ENCODE data around the gene SPATA13.
"Not testable (repeated sequence)": the region's sequence is repeated elsewhere in the genome, so short reads cannot be mapped to it uniquely, and the experiment has no call there.

Gene SPATA13

DNA sequence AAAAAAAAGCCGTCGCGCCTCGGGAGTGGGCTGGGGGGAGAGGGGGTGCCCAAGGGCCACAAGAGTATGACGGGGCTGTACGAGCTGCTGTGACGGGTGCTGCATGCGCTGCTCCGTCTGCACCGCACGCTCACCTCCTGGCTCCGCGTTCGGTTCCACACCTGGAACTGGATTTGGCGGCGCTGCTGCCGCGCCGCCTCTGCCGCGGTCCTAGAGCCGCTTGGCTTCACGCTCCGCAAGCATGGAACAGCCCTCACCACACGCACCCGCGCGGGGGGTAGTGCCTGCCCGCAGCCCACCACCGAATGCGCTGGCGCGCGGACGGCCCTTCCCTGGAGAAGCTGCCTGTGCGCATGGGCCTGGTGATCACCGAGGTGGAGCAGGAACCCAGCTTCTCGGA lies 167.6 kb downstream of the SPATA13 start:
- DNase-seq = no peak

DNA sequence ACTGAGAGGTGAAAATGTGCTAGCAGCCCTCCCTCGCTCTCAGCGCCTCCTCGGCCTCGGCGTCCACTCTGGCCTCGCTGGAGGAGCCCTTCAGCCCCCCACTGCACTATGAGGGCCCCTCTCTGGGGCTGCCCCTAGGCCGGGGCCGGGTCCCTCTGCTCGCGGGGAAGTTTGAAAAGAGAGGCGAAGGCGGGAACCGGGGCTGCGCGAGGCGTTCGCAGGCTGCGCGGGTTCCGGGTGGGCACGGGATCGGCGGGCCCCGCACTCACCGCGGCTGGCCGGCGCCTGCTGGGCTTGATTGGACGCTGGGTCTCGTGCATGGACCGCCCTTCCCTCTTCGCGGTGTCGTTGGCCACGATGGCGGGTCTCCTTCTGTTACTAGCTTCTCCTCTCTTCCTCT lies 178.2 kb downstream of the SPATA13 start:
- DNase-seq = no peak

- no peak for DNase-seq
These were observed 179.6 kb downstream of the SPATA13 start for GRCh38 chr13:24339937-24340607.

GRCh38 chr13:24340608-24340955 lies 180.1 kb downstream of the SPATA13 start:
- no peak for DNase-seq

GRCh38 chr13:24341439-24341838 lies 180.9 kb downstream of the SPATA13 start:
- DNase-seq = no peak

DNA sequence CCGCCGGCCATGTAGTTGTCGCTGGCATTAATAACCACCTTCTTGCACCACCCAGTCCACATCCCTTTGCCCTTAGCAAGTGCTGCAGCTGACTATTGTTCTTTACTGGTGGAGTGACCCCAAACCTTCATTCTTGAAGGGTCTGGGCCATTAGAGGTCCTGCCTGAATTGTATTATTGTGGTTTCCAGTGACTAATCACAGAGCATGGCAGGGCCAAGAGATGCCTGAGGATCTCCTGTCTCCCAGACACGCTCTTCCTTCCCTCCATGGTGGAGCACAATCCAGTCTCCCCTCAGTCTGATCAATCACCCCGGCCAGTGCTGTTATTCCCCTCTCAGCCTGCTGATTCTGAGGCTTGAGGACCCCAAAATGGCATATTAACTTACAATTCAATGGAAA lies 187.9 kb downstream of the SPATA13 start:
- no peak for DNase-seq

DNA sequence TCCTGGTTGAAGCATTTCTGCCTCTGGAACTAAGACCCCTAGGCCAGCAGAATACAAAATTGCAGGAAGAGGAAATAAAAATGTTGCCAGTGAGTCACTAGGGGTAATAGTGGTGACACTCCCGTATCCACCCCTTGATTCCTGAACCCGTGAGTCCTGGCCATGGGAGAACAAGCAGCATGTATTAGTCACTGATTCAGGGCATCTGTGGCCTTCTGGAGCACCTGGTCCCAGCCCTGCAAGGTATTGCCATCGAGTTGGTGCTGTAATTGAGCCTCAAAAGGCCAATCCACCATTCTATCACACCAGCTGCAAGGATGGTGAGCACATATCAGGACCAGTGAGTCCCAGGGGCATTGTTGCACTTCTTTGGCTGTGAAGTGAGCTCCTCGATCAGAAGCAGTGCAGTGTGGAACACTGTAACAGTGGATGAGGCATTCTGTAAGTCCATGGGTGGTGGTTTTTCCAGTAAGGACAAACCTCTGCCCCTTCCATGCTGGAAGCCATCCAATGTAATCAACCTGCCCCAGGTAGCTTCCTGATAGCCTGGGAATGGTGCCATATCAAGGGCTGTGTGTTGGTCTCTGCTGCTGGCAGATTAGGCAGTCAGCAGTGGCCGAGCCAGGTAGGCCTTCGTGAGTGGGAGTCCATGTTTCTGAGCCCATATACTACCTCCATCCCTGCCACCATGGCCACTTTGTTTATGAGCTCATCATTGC lies 188.4 kb downstream of the SPATA13 start:
- no peak for DNase-seq

DNA sequence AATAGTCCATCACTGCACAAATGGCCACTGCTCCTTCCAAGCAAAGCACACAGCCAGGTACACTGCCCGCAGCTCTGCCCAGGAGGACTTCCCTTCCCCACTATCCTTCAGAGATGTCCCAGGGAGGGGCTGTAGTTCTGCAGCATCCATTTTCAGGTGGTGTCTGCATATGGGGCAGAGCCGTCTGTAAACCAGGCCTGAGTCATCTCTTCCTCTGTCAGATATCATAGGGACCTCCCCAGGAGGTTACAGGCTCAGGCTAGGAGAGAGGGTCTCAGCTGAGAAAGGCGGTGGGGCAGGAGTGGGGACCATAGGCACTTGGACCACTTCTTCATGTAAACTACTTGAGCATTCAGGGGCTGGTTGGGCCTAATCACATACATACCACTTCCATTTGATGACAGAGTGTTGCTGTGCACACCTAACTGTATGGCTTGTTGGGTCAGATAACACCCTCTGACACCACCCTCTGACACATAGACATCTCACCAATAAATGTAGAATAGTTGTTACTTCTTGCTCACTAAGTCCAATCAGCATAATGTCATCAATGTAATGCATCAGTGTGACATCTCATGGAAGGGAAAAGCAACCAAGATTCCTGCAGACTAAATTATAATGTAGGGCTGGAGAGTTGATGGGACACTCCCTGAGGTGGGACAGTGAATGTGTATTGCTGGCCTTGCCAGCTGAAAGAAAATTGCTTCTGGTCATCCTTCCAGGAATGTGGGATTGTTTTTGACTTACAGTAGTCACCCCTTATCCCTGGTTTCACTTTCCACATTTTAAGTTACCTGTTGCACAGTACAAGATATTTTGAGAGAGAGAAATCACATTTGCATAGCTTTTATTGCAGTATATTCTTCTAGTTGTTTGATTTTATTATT lies 189.5 kb downstream of the SPATA13 start:
- not testable (repeated sequence) for DNase-seq

DNA sequence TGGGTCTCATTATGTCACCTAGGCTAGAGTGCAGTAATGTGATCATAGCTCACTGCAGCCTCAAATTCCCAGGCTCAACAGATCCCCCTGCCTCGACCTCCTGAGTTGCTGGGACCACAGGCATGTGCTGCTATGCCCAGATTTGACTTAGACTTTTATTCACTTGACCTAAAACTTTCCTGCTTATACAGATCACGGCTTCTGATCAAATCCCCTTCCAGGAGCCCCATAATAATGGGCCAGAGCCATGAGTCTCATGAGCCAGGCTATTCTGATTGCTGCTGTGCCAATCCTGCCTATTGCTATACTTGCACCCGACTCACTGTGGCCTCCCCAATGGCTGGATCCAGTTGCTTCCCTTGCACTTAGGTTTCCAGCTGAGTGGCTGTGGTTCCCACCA lies 190.9 kb downstream of the SPATA13 start:
- no peak for DNase-seq

DNA sequence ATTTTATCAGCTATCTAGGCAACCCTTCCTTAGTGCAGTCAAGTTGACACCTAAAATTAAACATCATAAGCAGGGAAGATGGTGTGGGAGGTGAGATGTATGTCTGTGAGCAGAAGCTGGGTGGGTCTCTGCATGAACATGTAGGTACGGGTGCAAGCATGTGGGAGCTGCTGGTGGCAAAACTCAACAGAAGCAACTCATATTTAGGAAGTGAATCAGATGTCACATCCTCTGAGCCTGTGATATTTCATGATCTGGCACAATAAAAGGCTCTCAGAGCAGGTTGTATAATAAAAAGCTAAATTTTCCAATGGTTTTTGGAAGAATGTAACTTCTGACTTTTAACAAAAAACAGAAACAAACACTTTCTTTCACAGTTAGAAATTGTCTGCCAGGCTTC lies 193.2 kb downstream of the SPATA13 start:
- no peak for DNase-seq

DNA sequence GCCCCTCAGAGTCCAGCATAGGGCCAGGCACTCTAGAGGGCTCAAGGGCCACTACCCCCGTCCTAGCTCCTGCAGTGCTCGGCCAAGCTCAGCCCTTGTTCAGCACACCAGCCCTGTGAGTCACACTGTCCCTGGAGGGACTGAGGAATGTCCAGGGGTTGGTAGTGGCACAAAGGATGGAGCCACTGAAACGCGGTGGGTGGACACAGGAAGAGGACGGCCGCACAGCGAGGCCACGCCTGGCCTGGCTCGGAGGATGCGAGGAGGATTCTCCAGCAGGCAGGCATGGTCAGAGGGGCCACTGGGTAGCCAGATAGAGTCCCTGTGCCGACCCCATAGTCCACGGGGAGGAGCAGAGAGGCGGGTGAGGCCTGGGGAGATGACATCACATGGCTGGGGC lies 194.6 kb downstream of the SPATA13 start:
- no peak for DNase-seq

GRCh38 chr13:24356270-24356669 lies 195.8 kb downstream of the SPATA13 start:
- no peak for DNase-seq
